ENCODE data around the gene TP53RK. TPM values are rescaled to one million over a fixed set of nuclear protein-coding genes. Genes with fewer than 3 reads are reported as not detected.

TP53RK gene
- total RNA-seq, 1 experiment from 2014 or later, result 19.2 TPM

DNA sequence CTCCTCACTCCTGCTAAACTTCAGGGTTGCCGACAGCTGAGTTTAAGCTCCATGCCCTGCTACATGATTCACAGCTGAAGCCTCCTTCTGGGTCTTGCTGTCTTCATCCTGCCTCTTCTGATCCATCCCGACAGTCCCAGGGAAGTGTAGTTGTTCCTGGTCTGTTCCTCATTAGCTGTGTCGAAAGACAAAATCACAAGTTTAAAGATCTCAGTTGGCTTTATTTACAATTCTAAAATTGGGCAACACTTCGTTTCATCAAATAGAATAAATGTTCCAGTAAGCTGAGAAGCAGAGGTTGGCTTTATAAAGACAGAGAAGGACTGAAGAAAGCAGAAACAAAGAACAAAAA, 16.1 kb upstream of the TP53RK start:
- CTCF ChIA-PET, result no interaction called here
- no peaks in the 10 kb centered on the region for H3K9me3 Mint-ChIP-seq (ENCODE audit: low read depth, unreplicated experiment)
- H3K27ac Mint-ChIP-seq (ENCODE audit: unreplicated experiment), result peak overlapping the region; percentile 3
- H3K27me3 Mint-ChIP-seq (ENCODE audit: unreplicated experiment), result peaks cover 8% of the 10 kb centered on the region
- intact Hi-C loops (cut with micrococcal nuclease; ENCODE audit: unreplicated experiment), result no loop called here
- no TSS peak for BruUV-seq (replicated peaks)
- H3K4me3 Mint-ChIP-seq (ENCODE audit: low read depth, unreplicated experiment), result no peak overlapping the region
- no peak for DNase-seq
- TF ChIP-seq CTCF (IDR thresholded peaks at IDR 0.05; ENCODE audit: unreplicated experiment), result no peak
- H3K36me3 Mint-ChIP-seq (ENCODE audit: insufficient read depth, unreplicated experiment), result peaks cover 14% of the 10 kb centered on the region
- H3K4me1 Mint-ChIP-seq (ENCODE audit: low read depth, unreplicated experiment), result peaks cover 30% of the 10 kb centered on the region

DNA sequence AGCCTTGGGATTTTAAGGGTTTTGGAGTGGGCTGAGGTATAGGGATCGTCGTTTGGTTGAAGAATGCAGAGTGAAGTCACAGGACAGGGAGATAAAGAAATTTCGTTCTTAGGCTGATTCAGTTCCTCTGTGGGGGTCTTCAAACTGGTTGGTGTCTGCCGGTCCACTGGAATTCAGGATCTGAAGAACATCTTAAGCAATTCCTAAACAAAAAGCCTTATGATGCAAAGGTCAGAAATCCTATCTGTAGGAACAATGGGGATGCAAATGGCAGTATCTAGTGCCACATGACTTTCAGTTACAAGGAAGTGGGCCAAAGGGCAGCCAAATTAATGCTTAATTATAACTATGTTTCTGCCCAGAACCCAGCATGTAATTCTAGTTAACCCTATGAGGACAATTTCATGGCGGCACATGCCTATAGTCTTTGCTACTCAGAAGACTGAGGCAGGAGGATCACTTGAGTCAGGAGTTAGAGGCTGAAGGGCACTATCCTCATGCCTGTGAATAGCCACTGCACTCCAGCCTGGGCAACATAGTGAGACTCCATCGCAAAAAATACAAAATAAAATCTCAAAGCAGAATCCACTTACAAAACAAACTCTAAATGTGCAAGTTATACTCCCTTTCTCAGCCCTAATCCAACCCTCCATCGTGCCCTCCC, 15.6 kb upstream of the TP53RK start:
- H3K36me3 Mint-ChIP-seq (ENCODE audit: insufficient read depth, unreplicated experiment), result peaks cover 9% of the 10 kb centered on the region
- H3K4me3 Mint-ChIP-seq (ENCODE audit: low read depth, unreplicated experiment), result no peak overlapping the region
- no peak for DNase-seq
- H3K4me1 Mint-ChIP-seq (ENCODE audit: low read depth, unreplicated experiment), result peaks cover 30% of the 10 kb centered on the region
- peaks cover 8% of the 10 kb centered on the region for H3K27me3 Mint-ChIP-seq (ENCODE audit: unreplicated experiment)
- no peak for TF ChIP-seq CTCF (IDR thresholded peaks at IDR 0.05; ENCODE audit: unreplicated experiment)
- H3K27ac Mint-ChIP-seq (ENCODE audit: unreplicated experiment), result peak overlapping the region; percentile 3
- intact Hi-C loops (cut with micrococcal nuclease; ENCODE audit: unreplicated experiment), result no loop called here
- BruUV-seq (replicated peaks), result no TSS peak
- CTCF ChIA-PET, result interaction anchor here (0.5 to 1.2 kb wide), 3 partner anchors 15 to 789 kb away, joined by 3 to 4 read pairs (median 3); no protein-coding TSS in a partner anchor
- H3K9me3 Mint-ChIP-seq (ENCODE audit: low read depth, unreplicated experiment), result no peaks in the 10 kb centered on the region

GRCh38 chr20:46703435-46703834, 14.2 kb upstream of the TP53RK start:
- no peaks in the 10 kb centered on the region for H3K36me3 Mint-ChIP-seq (ENCODE audit: insufficient read depth, unreplicated experiment)
- CTCF ChIA-PET, result interaction anchor here (1.2 to 1.6 kb wide), 3 partner anchors 9 to 37 kb away, joined by 3 to 5 read pairs (median 5); no protein-coding TSS in a partner anchor
- intact Hi-C loops (cut with micrococcal nuclease; ENCODE audit: unreplicated experiment), result no loop called here
- peaks cover 8% of the 10 kb centered on the region for H3K27me3 Mint-ChIP-seq (ENCODE audit: unreplicated experiment)
- no peak overlapping the region for H3K27ac Mint-ChIP-seq (ENCODE audit: unreplicated experiment)
- no TSS peak for BruUV-seq (replicated peaks)
- peaks cover 22% of the 10 kb centered on the region for H3K4me1 Mint-ChIP-seq (ENCODE audit: low read depth, unreplicated experiment)
- no peak overlapping the region for H3K4me3 Mint-ChIP-seq (ENCODE audit: low read depth, unreplicated experiment)
- no peak for TF ChIP-seq CTCF (IDR thresholded peaks at IDR 0.05; ENCODE audit: unreplicated experiment)
- no peak for DNase-seq
- no peaks in the 10 kb centered on the region for H3K9me3 Mint-ChIP-seq (ENCODE audit: low read depth, unreplicated experiment)

DNA sequence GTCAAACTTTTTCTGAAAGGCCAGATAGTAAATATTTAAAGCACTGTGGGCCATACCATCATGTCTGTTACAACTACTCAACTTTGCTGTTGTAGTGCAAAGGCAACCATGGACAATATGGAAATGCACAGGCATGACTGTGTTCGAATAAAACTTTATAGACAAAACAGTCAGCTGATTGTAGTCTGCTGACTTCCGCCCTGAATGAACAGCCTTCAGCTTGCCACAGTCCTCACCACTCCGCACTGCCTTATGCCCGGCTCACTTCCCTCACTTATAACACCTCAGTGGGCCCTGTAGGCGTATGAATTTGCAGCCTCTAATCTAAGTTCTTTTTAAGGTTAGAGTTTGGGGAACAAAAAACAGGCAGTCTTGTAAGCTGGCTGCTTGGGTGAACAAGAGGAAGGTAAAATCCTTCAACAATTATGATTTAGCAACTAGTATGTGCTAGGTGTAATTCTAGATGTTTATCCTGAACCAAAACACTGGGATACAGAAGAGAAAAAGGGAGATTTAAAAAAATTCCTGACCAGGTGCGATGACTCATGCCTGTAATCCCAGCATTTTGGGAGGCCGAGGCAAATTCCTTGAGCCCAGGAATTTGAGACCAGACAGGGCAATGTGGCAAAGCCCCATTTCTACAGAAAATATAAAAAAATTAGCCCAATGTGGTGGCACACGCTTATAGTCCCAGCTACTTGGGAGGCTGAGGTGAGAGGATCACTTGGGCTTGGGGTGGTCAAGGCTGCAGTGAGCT, 13.4 kb upstream of the TP53RK start:
- intact Hi-C loops (cut with micrococcal nuclease; ENCODE audit: unreplicated experiment), result no loop called here
- Mint-ChIP-seq H3K27ac (ENCODE audit: unreplicated experiment) (no peak overlapping the region), H3K4me3 (ENCODE audit: low read depth, unreplicated experiment) (no peak overlapping the region), H3K4me1 (ENCODE audit: low read depth, unreplicated experiment) (peaks cover 22% of the 10 kb centered on the region), H3K27me3 (ENCODE audit: unreplicated experiment) (peaks cover 8% of the 10 kb centered on the region), H3K36me3 (ENCODE audit: insufficient read depth, unreplicated experiment) (no peaks in the 10 kb centered on the region), H3K9me3 (ENCODE audit: low read depth, unreplicated experiment) (no peaks in the 10 kb centered on the region)
- no TSS peak for BruUV-seq (replicated peaks)
- no peak for DNase-seq
- TF ChIP-seq CTCF (IDR thresholded peaks at IDR 0.05; ENCODE audit: unreplicated experiment), result no peak
- CTCF ChIA-PET, result interaction anchor here (0.6 to 1.6 kb wide), 5 partner anchors 8 to 732 kb away, joined by 3 to 5 read pairs (median 4); no protein-coding TSS in a partner anchor

Data from Calu3 (cell line).